ENCODE results near the gene C19orf33.
A peak's percentile ranks its signal among the peaks of the same experiment; 100 is the strongest.

DNA sequence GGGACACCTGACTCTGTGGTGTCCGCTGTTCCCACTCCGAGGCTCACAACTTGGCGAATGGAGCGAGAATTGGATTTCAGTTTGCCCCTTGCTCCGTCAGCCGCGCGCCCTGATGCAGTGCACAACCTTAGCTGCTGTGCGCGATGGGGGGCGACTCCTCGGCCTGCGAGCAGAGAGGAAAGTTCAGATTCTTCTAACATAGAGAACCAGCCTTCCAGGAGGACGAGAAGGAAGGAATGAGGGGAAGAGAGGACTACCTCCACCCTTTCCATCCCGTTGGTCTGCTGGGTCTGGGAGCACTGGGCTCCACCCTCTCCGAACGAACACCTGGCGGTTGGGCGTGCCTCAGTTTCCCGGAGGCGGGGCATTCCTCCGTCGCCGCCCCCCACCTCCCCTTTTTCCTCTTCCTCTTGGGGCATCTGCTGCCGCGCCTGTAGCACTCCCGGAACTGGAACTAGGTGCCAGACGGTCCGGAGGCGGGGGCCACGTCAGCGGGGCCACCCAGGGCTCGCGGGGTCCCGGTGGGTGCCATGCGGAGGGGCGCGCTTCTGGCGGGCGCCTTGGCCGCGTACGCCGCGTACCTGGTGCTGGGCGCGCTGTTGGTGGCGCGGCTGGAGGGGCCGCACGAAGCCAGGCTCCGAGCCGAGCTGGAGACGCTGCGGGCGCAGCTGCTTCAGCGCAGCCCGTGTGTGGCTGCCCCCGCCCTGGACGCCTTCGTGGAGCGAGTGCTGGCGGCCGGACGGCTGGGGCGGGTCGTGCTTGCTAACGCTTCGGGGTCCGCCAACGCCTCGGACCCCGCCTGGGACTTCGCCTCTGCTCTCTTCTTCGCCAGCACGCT, 15.6 kb downstream of the C19orf33 start, which contains the start of gene KCNK6:
- TF ChIP-seq, protein P1, sequence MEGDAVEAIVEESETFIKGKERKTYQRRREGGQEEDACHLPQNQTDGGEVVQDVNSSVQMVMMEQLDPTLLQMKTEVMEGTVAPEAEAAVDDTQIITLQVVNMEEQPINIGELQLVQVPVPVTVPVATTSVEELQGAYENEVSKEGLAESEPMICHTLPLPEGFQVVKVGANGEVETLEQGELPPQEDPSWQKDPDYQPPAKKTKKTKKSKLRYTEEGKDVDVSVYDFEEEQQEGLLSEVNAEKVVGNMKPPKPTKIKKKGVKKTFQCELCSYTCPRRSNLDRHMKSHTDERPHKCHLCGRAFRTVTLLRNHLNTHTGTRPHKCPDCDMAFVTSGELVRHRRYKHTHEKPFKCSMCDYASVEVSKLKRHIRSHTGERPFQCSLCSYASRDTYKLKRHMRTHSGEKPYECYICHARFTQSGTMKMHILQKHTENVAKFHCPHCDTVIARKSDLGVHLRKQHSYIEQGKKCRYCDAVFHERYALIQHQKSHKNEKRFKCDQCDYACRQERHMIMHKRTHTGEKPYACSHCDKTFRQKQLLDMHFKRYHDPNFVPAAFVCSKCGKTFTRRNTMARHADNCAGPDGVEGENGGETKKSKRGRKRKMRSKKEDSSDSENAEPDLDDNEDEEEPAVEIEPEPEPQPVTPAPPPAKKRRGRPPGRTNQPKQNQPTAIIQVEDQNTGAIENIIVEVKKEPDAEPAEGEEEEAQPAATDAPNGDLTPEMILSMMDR (IDR thresholded peaks at IDR 0.05): no peak
- TF ChIP-seq POLR2A (IDR thresholded peaks at IDR 0.05): peak in 1 of 2 donors; percentile 9

All from adrenal gland (tissue), 5 donors.